GM21723 (cell line): ENCODE results near the gene ZNF277.
"Not testable (repeated sequence)": the region's sequence is repeated elsewhere in the genome, so short reads cannot be mapped to it uniquely, and the experiment has no call there.

Experiments used
- ATAC-seq: cut with Tn5 transposase; IDR thresholded peaks from one replicate; pipeline ENCODE4 v1.9.1; 2021; ENCODE audit warnings: mild to moderate bottlenecking, moderate library complexity; ENCODE audit not compliant: unreplicated experiment

ZNF277 gene

GRCh38 chr7:112383671-112384417, 177.3 kb downstream of the ZNF277 start:
- no peak for ATAC-seq

GRCh38 chr7:112385516-112385915, 179.0 kb downstream of the ZNF277 start:
- no peak for ATAC-seq

GRCh38 chr7:112386619-112387018, 180.1 kb downstream of the ZNF277 start:
- ATAC-seq = no peak

DNA sequence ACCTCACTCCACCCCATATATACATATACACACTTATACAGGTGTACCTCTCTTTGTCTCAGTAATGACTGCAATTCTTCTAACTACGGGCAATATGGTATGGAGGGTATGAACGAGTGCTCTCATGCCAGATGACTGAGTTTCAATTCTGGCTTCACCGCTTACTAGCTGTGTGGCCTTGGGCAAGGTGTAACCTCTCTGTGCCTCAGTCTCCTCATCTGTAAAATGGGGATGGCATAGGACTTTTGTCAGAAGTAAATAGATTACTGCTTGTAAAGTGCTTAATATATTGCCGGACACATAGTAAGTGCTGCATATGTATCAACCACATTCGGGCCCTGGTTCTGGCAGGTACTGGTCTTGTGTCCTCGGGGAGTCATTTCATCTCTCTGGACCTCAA, 183.7 kb downstream of the ZNF277 start:
- ATAC-seq = no peak

GRCh38 chr7:112391079-112391821, 184.8 kb downstream of the ZNF277 start:
- not testable (repeated sequence) for ATAC-seq

GRCh38 chr7:112391841-112392286, 185.4 kb downstream of the ZNF277 start:
- peak; percentile 71 for ATAC-seq
